GM21515 (cell line): ENCODE results near the gene ZNF57.
"Not testable (repeated sequence)": the region's sequence is repeated elsewhere in the genome, so short reads cannot be mapped to it uniquely, and the experiment has no call there.

ENCODE experiments used
- ATAC-seq: cut with Tn5 transposase; IDR thresholded peaks from one replicate; pipeline ENCODE4 v1.9.1; 2021; ENCODE audit not compliant: unreplicated experiment

Gene ZNF57

DNA sequence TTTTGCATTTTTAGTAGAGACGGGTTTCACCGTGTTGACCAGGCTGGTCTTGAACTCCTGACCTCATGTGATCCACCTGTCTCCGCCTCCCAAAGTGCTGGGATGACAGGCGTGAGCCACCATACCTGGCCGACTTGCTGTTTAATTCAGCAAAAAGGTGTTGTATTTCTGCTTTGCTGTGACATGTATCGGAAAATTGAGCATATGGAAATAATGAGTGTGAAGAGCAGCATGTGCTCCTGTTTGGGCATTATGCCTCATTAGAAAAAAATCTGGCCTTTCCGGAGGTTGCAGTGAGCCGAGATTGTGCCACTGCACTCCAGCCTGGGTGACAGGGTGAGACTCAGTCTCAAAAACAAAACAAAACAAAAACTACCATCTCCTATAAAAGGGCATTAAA lies 10.2 kb upstream of the ZNF57 start:
- not testable (repeated sequence) for ATAC-seq

DNA sequence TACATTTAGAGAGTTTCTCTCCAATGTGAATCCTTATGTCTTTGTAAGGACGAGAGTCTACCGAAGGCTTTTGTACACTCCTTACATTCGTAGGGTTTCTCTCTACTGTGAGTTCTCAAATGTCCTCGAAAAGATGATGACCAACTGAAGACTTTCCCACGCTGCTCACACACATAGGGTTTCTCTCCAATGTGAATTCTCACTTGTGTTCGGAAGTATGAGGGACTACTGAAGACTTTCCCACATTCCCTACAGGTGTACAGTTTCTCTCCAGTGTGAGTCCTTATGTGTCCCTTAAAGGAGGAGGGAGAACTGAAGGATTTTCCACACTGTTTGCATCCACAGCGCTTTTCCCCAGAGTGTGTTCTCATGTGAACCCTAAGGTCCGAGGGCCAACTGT lies 4.0 kb upstream of the ZNF57 start:
- no peak for ATAC-seq

DNA sequence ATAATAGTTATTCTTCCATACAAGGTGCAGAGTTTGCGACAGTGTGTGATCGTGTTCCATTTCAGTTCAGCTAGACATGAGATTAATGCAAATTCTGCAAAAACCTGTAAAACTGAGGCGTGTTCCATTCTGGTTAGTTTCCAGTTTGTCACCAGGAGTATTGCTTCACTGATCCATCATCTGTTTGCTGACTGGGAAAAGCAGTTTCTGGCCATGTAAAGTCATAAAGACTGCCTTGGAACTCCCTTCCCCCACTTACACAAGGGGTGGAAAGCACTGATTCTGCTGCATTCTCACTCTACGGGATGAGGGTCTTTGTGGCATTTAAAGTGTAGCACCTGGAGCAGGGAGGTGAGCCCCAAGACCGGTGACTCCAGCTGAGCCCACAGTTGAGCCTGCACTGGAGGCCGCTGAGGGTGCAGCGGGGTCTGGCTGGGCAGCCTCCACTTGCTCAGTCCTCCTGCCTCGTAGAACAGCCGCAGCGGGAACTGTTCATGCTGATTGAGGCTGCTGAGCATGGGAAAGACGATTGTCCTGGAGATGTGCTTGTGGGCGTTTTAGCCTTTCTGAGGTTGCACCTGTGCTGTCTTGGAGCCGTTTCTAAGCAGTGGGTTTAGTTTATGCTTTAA lies 2.0 kb downstream of the ZNF57 start:
- ATAC-seq = no peak

DNA sequence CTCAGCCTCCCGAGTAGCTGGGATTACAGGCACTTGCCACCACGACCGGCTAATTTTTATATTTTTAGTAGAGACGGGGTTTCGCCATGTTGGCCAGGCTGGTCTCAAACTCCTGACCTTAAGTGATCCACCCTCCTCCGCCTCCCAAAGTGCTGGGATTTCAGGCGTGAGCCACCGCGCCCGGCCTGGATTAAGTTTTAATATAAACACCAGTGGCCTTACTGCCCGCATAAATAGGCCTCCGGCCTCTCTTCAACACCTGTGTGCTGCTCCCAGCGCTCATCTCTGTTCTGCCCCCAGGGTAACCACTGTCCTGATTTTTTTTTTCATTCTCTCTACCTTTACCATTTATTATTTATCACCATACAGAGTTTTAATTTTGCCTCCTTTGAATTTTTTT lies 2.6 kb downstream of the ZNF57 start:
- ATAC-seq = not testable (repeated sequence)

DNA sequence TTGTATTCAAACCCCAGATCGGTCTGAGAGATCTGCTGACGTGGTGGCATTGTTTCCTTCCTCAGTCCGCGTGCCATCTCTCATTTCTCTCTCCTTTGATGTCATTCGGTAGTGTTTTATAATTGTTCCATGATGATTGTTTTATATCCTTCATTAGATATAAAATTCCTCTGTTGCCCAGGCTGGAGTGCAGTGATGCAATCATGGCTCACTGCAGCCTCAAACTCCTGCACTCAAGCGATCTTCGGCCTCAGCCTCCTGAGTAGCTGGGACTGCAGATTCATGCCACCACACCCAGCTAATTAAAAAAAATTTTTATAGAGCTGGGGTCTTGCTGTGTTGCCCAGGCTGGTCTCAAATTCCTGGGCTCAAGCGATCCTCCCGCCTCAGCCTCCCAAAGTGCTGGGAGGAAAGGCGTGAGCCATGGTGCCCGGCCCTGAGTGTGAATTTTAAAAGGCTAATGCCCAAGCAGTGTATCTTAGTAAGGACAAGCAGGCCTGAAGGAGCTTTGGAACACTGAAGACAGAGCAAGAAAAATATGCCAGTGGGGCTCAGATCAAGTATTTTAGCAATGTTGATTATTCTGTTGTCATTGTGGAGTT lies 5.3 kb downstream of the ZNF57 start:
- no peak for ATAC-seq

DNA sequence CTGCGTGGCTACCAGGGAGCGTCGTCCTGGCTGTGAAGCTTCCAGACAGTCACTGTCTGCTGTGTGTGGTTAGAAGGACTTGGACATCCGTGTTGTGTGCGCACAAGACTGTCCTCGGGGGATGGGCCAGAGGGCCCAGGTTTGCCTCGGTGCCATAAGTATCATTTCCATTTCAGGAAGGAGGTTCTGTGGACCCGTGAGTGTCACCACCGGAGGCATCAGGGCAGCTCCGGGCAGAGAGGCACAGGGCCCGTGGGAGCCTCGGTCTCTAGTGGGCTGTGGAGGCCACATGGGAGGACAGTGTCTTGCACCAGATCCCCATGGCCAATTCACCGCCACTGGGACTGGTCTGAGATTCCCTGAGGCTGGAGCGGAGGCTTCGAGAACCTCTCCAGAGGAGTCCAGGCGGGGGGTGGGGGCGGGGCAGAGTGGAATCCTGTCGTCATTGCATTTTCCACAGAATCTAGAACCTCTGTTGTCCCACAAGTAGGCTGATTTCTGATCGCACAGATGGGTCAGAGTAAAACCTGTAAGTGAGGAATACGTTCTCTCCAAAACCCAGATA lies 6.0 kb downstream of the ZNF57 start:
- ATAC-seq = no peak

DNA sequence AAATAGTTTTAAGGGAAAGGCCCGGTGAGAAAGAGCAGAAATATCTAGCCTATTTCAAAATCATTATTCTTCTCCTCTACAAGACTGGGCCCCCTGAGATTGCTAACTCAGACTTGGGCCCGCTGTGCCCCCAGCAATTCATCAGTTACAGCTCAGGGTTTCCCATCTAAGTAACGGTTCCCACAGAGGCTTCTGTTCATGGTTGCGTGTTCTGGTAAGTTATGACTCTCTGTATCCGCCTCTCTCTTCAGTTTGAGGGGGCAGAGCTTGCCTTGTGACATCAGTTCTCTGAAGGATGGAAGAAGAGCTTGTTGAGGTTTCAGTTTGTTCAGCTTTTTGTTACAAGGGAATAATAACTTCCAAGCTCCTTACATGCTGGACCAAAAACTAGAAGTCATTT lies 11.6 kb downstream of the ZNF57 start:
- ATAC-seq = no peak

DNA sequence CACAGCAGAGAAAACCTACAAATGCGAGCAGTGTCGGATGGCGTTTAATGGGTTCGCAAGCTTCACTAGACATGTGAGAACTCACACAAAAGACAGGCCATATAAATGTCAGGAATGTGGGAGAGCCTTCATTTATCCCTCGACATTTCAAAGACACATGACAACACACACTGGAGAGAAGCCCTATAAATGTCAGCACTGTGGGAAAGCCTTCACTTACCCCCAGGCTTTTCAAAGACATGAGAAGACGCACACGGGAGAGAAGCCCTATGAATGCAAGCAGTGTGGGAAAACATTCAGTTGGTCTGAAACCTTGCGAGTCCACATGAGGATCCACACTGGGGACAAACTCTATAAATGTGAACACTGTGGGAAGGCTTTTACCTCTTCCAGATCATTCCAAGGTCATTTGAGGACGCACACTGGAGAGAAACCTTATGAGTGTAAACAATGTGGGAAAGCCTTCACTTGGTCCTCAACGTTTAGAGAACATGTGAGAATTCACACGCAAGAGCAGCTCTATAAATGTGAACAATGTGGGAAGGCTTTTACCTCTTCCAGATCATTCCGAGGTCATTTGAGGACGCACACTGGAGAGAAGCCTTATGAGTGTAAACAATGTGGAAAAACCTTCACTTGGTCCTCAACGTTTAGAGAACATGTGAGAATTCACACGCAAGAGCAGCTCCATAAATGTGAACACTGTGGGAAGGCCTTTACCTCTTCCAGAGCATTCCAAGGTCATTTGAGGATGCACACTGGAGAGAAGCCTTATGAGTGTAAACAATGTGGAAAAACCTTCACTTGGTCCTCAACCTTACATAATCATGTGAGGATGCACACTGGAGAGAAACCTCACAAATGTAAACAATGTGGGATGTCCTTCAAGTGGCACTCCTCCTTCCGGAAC lies 16.8 kb downstream of the ZNF57 start:
- no peak for ATAC-seq

DNA sequence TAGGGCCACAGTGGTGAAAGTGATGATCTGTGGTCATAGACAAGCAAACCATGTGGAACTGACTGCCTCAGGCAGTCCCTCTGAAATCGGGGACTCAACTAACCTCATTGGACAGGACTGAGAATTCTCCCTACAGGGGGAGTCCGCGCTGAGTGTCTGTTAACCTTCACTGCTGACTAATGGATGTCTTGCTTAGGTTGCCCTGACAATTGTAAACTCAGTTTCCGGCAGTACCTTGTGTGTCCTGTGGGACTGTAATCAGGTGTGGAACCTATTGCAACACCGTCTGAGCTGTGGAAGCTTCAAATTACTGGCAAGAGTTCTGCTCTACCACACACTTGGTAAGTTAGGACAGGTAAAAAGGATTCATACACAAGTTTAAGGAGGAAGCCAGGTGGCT lies 22.3 kb downstream of the ZNF57 start:
- no peak for ATAC-seq

DNA sequence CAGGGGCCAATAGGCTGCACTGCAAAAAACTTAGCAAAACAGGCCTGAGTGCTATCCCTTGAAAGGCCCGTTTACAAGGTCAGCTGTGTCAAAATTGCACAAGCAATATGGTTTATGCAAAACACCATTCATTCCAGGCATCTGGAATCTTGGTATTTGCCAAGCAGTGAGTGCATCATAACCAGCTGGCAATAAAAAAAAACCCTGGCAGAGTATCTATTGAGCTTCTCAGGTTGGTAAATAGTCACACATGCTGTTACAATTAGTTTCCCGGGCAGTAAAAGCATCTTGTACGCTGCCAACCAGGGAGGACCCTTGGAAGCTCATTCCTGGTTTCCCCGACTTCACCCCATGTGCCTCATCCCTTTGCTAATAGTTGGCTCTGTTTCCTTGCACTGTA lies 22.8 kb downstream of the ZNF57 start:
- ATAC-seq = no peak

DNA sequence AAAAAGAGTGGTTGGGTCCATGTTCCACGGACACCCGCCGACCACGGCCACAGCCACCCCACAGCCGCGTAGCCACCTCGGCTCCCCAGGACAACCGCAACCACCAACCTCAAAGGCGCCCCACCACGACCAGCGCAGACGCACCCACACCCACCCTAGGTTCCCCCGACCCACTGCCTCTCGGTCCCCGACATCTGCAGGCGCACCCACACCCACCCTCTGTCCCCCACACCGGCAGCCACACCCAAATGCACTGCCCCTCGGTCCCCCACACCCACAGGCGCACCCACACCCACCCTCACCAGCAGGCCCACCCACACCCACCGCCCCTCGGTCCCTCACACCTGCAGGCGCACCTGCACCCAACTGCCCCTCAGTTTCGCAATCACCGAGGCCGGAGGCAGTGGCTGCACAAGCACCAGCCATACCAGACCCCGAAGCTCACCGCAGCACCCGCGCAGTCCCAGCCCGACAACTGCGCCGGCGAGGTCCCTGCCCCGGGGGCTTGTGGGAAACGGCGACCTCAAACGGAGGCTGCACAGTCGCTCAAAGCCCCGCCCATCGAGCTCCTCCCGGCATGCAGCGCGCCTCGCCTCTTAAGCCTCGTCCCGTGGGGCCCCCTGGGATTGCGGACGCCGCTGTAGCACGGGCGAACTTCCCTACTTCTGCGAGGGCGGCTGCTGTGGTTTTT lies 25.8 kb downstream of the ZNF57 start:
- no peak for ATAC-seq

DNA sequence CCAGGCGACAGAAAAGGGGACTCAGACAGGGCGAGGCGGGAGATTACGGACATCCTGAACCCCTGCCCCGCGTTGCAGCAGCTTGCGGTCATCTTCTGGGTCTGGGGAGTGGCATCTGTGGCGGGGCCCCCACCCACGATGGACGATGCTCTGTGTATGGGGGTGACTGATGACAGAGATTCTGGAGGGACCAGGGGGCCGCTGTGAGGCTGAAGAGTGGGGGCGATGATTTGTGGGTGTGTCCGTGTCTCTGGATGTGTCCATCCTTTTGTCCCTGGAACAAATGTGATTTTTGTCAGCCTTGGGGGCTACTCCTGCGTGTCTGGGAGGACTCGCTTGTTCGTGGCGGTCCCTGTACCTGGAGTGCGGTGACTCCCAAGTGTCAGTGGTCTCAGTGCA lies 26.3 kb downstream of the ZNF57 start:
- ATAC-seq = no peak

DNA sequence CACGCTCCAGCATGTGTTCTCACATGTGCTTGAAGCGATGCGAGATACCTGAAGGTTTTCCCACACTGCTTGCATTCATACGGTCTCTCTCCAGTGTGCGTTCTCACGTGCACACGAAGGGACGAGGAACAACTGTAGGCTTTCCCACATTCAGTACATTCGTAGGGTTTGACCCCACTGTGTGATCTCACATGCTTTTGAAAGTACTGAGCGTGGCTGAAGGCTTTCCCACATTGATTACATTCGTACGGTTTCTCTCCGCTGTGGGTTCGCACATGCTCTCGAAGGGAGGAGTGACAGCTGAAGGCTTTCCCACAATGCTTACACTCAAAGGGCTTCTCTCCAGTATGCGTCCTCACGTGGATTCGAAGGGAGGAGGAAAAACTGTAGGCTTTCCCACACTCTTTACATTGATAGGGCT lies 32.8 kb downstream of the ZNF57 start:
- no peak for ATAC-seq

DNA sequence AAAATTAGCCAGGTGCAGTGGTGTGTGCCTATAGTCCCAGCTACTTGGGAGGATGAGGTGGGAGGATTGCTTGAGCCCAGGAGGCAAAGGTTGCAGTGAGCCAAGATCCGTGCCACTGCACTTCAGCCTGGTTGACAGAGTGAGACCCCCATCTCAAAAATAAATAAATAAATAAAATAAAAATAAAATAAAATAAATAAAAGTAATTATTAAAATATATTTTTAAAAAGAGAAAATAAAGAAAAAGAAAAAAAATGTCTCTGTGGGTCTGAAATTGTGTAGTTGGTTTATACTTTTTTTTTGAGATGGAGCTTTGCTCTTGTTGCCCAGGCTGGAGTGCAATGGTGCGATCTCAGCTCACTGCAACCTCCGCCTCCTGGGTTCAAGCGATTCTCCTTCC lies 35.1 kb downstream of the ZNF57 start:
- not testable (repeated sequence) for ATAC-seq

DNA sequence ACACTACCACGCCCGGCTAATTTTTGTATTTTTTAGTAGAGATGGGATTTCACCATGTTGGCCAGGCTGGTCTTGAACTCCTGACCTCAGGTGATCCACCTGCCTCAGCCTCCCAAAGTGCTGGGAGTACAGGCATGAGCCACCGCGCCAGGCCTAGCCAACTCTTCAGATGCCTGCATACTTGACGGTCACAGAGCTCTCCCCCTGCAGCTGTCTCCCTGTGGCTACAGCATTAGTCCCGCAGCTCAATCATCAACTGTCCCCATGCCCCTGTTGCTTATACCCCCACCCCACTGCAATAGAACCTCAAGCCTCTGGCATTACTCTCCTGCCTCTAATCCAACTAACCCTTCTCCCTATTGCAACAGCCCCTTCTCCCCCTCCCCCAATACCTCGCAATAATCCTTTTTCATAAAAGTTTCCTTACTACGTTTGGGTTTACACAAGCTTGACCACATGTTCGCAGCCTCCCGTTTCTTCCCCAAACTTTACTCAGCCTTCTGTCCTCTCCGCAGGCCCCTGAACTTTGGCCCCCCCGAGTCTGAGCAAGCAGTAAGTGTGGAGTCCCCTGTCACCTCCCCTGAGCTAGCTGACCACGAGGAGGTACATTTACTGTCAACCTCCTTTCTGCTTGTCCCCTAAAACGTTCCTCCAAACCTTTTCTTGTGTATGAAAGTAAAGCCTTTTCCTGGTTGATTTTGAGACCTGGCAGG lies 42.4 kb downstream of the ZNF57 start:
- no peak for ATAC-seq

DNA sequence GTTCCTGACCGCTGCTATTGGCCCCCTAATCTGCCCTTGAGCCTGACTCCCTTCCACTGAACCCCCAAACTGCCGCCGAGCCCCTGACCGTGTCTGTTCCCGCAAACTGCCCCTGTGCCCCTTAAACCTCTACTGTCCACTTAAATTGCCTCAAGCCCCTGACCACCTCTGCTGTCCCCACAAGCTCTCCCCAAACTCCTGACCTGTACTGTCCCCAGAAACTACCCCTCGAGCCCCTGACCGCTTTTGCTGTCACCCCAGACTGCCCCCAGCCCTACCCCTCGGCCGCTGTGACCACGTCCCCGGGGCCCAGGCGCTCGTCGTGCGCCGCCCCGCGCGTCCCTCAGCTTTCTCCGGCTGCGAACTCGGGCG lies 43.7 kb downstream of the ZNF57 start:
- ATAC-seq = no peak

DNA sequence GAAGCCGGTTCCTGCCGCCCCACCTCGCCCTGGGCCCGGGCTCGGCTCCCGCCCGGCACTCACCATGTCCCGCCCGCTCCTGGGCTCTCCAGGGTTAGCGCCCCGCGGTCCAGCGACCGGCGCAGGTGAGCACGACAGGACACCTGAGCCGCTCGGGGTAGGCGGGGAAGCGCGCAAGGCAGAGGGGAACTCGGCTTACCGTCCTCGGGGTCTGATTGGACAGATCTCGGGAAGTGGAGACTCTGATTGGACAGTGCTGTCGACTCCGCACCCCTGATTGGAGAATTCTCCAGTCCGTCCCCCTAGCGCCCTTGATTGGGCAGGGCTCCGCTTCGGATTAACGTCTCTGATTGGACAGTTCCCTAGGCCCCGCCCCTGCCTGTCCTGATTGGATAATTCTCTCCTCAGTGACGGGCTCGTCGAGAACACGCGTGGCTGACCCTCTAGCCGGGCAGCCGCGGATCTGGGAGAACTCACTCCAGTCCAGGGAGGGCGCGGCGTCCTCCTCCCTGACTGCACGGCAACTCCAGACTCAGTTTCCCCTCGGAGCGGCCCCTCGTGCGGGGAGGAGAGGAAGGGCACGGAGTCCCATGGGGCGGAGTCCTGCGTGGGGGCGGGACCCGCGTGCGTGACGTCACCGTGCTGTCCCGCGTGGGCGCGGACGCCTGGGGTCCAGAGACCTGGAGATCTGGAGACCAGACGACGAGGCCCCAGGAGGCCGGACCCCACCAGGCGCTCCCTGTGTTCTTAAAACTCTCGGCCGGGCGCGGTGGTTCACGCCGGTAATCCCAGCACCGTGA lies 44.2 kb downstream of the ZNF57 start, which contains the start of gene ZNF77:
Gene ZNF77 (minus strand): TSS at position 197 of the 800 bp plus-strand sequence. CDS start 131 bp downstream, at position 66.
- ATAC-seq = peak; percentile 92

DNA sequence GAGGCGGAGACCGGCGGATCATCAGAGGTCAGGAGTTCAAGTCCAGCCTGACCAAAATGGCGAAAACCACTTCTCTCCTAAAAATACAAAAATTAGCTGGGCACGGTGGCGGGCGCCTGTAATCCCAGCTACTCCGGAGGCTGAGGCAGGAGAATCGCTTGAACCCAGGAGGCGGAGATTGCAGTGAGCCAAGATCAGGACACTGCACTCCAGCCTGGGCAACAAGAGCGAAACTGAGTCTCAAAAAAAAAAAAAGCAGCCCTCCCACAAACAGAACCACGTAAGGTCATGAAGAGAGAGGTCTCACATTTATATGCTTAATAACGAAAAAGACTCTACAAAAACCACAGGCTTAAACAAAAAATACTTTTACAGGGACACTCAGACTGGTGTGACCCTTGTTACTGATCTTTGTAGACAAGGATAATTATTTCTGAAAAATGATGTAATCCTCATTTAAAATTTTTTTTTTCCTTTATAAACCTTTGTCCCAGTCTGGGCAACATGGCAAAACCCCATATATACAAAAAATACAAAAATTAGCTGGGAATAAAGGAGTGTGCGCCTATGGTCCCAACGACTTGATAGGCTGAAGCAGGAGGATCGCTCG lies 45.0 kb downstream of the ZNF57 start:
- no peak for ATAC-seq

DNA sequence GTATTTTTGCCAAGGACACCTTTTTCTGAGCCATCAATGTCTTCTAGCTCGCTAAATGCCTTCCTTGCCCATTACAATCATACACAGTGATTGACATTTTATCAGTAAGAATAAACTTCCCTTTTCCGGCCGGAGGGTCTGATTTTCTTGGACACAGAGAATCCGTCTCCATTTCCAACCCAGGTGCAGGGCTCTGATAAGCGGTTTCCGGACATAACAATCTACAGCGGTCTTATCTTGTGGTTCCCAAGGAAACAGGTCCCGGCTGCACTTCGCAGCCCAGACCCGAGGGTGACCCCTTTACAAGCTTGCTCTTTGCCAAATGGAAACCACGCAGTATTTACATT lies 49.2 kb downstream of the ZNF57 start:
- ATAC-seq = no peak
